MM.1S (cell line): ENCODE data around the gene TJP2.
"Not testable (repeated sequence)": the region's sequence is repeated elsewhere in the genome, so short reads cannot be mapped to it uniquely, and the experiment has no call there.

Experiments
- DNase-seq: peaks from one replicate; pipeline ENCODE4 v3.0.0-alpha.2; 2015
- H2AFZ ChIP-seq: fragments of 300-600 bp; sonication (generic); 2 replicates; pipeline ENCODE4 v1.6.0; 2016; ENCODE audit warnings: antibody characterized with exemption, low read length
- H3F3A ChIP-seq: fragments of 300-600 bp; sonication (generic); 2 replicates; pipeline ENCODE4 v1.6.1; 2016; ENCODE audit warnings: mild to moderate bottlenecking, antibody characterized with exemption, low read length, moderate library complexity, mixed read lengths; ENCODE audit not compliant: insufficient read depth
- H3K27ac ChIP-seq: fragments of 300-600 bp; sonication (generic); 2 replicates; pipeline ENCODE4 v1.5.1; 2016; ENCODE audit warnings: mild to moderate bottlenecking, low read length
- H3K27me3 ChIP-seq: fragments of 300-600 bp; sonication (generic); replicated peaks from 2 replicates; pipeline ENCODE4 v1.6.0; 2016; ENCODE audit warnings: low read length; ENCODE audit not compliant: insufficient read depth
- H3K36me3 ChIP-seq: fragments of 300-600 bp; sonication (generic); replicated peaks from 2 replicates; pipeline ENCODE4 v1.6.1; 2016; ENCODE audit warnings: mild to moderate bottlenecking, low read length, mixed read lengths; ENCODE audit not compliant: insufficient read depth
- H3K4me1 ChIP-seq: fragments of 300-600 bp; sonication (generic); 2 replicates; pipeline ENCODE4 v1.6.1; 2016; ENCODE audit warnings: low read length, mixed read lengths
- H3K4me2 ChIP-seq: fragments of 300-600 bp; sonication (generic); 2 replicates; pipeline ENCODE4 v1.6.0; 2016; ENCODE audit warnings: low read depth, low read length
- H3K4me3 ChIP-seq: fragments of 300-600 bp; sonication (generic); 2 replicates; pipeline ENCODE4 v1.5.1; 2016; ENCODE audit warnings: low read length, mixed read lengths
- H3K79me2 ChIP-seq: fragments of 300-600 bp; sonication (generic); 2 replicates; pipeline ENCODE4 v1.6.1; 2016; ENCODE audit warnings: mixed run types, low read length, mixed read lengths
- H3K9ac ChIP-seq: fragments of 300-600 bp; sonication (generic); 2 replicates; pipeline ENCODE4 v1.6.1; 2016; ENCODE audit warnings: low read length, mixed read lengths
- H3K9me2 ChIP-seq: fragments of 300-600 bp; sonication (generic); replicated peaks from 2 replicates; pipeline ENCODE4 v1.6.1; 2016; ENCODE audit warnings: mild to moderate bottlenecking, low read length, mixed read lengths; ENCODE audit not compliant: insufficient read depth
- H3K9me3 ChIP-seq: fragments of 300-600 bp; sonication (generic); replicated peaks from 2 replicates; pipeline ENCODE4 v1.6.1; 2016; ENCODE audit warnings: mild to moderate bottlenecking, low read length, mixed read lengths; ENCODE audit not compliant: insufficient read depth
- H4K20me1 ChIP-seq: fragments of 300-600 bp; sonication (generic); 2 replicates; pipeline ENCODE4 v1.6.1; 2016; ENCODE audit warnings: mild to moderate bottlenecking, low read length, moderate library complexity, mixed read lengths; ENCODE audit not compliant: insufficient read depth
- CTCF ChIP-seq: fragments of 300-600 bp; sonication (generic); IDR thresholded peaks from 2 replicates; pipeline ENCODE4 v1.5.1; 2016; ENCODE audit warnings: antibody characterized with exemption, low read length, mixed read lengths
- EZH2 ChIP-seq: fragments of 300-600 bp; sonication (generic); optimal IDR thresholded peaks from 2 replicates; pipeline ENCODE3; 2017; ENCODE audit warnings: low read depth, mild to moderate bottlenecking, antibody characterized with exemption, low read length, mixed read lengths
- EZH2phosphoT487 ChIP-seq: fragments of 300-600 bp; sonication (generic); IDR thresholded peaks from 2 replicates; pipeline ENCODE4 v1.6.1; 2018; ENCODE audit warnings: antibody characterized with exemption, low read length

Gene TJP2

DNA sequence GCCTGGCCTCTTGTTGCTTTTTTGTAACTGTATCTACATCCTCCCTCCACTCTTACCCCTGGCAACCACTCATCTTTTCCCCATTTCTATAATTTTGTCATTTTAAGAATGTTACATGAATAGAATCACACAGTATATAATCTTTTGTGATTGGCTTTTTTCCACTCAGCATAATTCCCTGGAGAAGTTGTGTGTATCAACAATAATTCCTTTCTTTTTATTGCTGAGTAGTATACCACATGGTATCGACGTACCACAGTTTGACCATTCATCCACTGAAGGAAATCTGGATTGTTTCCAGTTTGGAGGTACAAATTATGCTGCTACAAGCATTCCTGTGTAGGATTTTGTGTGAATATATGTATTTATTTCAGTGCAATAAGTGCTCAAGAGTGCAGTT lies 129.3 kb downstream of the TJP2 start:
- no peaks in the 10 kb centered on the region for H3K4me1 ChIP-seq
- no peak overlapping the region for H3K27ac ChIP-seq
- H3K36me3 ChIP-seq = no peaks in the 10 kb centered on the region
- TF ChIP-seq EZH2phosphoT487 = no peak
- no peak for TF ChIP-seq EZH2
- no peak for TF ChIP-seq CTCF
- H3K27me3 ChIP-seq = no peaks in the 10 kb centered on the region
- no peak for DNase-seq
- H3K9me3 ChIP-seq = no peaks in the 10 kb centered on the region
- H3K79me2 ChIP-seq = no peaks in the 10 kb centered on the region
- no peaks in the 10 kb centered on the region for H3K9me2 ChIP-seq
- no peaks in the 10 kb centered on the region for H4K20me1 ChIP-seq
- no peak overlapping the region for H3K9ac ChIP-seq
- H2AFZ ChIP-seq = no peak overlapping the region
- no peak overlapping the region for H3K4me2 ChIP-seq
- no peaks in the 10 kb centered on the region for H3F3A ChIP-seq
- no peak overlapping the region for H3K4me3 ChIP-seq

DNA sequence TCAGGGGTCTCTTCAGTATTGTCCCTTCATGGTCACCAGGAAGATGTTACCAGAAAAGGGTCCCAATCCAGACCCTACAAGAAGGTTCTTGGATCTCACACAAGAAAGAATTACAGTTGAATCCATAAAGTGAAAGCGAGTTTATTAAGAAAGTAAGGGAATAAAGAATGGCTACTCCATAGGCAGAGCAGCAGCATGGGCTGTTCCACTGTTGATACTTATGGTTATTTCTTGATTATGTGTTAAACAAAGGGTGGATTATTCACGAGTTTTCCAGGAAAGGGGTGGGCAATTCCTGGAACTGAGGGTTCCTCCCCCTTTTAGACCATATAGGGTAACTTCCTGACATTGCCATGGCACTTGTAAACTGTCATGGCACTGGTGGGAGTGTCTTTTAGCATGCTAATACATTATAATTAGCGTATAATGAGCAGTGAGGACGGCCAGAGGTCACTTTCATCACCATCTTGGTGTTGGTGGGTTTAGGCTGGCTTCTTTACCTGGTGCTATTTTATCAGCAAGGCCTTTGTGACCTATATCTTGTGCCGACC lies 132.9 kb downstream of the TJP2 start:
- not testable (repeated sequence) for H3F3A ChIP-seq, H3K9me3 ChIP-seq, DNase-seq, H3K36me3 ChIP-seq, H4K20me1 ChIP-seq, H3K27me3 ChIP-seq, H3K9me2 ChIP-seq, H3K79me2 ChIP-seq, H3K4me3 ChIP-seq, H2AFZ ChIP-seq, H3K27ac ChIP-seq, H3K9ac ChIP-seq, H3K4me1 ChIP-seq, H3K4me2 ChIP-seq

DNA sequence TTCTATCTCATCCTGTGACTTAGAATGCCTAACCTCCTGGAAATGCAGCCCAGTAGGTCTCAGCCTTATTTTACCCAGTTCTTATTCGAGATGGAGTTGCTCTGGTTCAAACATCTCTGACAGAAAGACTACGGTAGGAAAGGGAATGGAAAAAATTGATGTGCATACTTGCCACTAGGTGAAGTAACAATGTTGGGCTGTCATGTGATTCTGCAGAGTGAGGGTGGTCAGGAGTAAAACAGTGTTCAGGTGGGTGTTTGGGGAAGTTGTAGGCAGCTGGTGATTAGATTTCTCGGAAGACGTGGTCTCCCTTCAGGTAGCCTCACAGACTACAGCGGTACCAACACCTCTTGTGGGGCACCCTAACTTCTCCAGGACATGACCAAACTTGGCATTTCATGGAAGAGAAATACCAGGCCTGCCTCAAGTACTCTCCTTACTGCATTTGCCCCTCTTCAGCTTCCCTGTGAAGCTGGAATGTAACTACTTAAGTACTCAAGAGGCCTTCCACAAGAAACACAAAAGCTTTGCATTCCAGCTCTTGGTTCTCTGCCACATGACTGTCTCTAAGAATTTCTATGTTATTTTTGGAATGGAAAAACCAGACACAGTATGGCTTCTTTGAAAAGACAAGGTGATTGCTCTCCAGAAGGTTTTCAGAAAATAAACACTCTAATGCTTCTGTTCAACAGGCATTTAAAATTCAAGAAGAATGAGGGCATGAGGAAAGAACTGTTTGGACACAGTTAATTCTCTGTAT lies 133.5 kb downstream of the TJP2 start:
- Histone ChIP-seq H3K9ac (no peak overlapping the region), H3K27me3 (no peaks in the 10 kb centered on the region), H3F3A (no peaks in the 10 kb centered on the region), H2AFZ (no peak overlapping the region), H3K4me2 (no peak overlapping the region), H3K79me2 (no peaks in the 10 kb centered on the region), H3K4me3 (no peak overlapping the region), H4K20me1 (no peaks in the 10 kb centered on the region), H3K4me1 (no peaks in the 10 kb centered on the region), H3K27ac (no peak overlapping the region), H3K9me3 (no peaks in the 10 kb centered on the region), H3K36me3 (no peaks in the 10 kb centered on the region), H3K9me2 (no peaks in the 10 kb centered on the region)
- TF ChIP-seq EZH2phosphoT487 (no peak), CTCF (no peak), EZH2 (no peak)
- no peak for DNase-seq

DNA sequence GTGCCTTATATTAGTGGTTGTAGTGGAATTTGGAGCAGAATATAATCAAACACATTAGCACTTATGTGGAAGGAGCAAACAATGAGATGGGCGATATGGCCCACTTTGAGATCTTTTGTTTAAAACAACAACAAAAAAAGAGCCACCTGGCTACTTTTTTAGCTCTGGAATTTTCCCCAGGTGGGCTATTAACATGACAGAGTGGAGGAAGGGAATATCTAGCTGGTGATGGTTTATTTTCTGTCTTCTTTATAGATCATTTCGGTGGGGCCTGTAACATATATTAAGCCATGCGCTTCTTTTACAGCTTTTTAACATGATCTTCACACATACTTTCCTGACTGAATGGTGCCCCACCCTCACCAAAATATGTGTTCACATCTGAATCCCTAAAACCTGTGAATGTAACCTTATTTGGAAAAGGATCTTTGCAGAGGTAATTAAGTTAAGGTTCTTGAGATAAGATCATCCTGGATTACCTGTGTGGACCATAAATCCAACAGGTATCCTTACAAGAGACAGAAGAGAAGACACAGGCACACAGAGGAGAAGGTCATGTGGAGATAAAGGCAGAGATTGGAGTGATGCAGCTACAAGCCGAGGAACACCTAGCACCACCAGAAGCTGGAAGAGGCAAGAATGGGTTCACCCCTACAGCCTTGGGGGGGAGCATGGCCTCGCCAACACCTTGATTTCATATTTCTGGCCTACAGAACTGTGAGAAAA lies 134.3 kb downstream of the TJP2 start:
- H3K9me3 ChIP-seq = no peaks in the 10 kb centered on the region
- no peak for TF ChIP-seq EZH2
- TF ChIP-seq EZH2phosphoT487 = no peak
- no peak for TF ChIP-seq CTCF
- no peak overlapping the region for H3K4me3 ChIP-seq
- H4K20me1 ChIP-seq = no peaks in the 10 kb centered on the region
- H3K9me2 ChIP-seq = no peaks in the 10 kb centered on the region
- H3K4me1 ChIP-seq = no peaks in the 10 kb centered on the region
- no peak for DNase-seq
- H3K4me2 ChIP-seq = no peak overlapping the region
- no peaks in the 10 kb centered on the region for H3K36me3 ChIP-seq
- no peaks in the 10 kb centered on the region for H3F3A ChIP-seq
- H3K27ac ChIP-seq = no peak overlapping the region
- no peak overlapping the region for H2AFZ ChIP-seq
- H3K27me3 ChIP-seq = no peaks in the 10 kb centered on the region
- H3K79me2 ChIP-seq = no peaks in the 10 kb centered on the region
- no peak overlapping the region for H3K9ac ChIP-seq
